Gastroesophageal sphincter (tissue), 3 donors: ENCODE results near the gene QPRT.

Experiments used
- POLR2AphosphoS5 ChIP-seq: sonication (generic); formaldehyde crosslinking; IDR thresholded peaks from one replicate; pipeline ENCODE4 v1.6.1; 2017; ENCODE audit warnings: antibody characterized with exemption
- TF ChIP-seq, protein P1 (sequence below), 4 experiments: fragments of 200-600 bp in 2 of 4; fragments of 450-650 bp in 2 of 4; sonication (generic) in 1 of 4; IDR thresholded peaks; one replicate each; pipeline ENCODE4 v1.5.1; 2017 to 2019; ENCODE audit warnings: antibody characterized with exemption in 4 of 4, mild to moderate bottlenecking in 2 of 4, moderate library complexity in 2 of 4

DNA sequence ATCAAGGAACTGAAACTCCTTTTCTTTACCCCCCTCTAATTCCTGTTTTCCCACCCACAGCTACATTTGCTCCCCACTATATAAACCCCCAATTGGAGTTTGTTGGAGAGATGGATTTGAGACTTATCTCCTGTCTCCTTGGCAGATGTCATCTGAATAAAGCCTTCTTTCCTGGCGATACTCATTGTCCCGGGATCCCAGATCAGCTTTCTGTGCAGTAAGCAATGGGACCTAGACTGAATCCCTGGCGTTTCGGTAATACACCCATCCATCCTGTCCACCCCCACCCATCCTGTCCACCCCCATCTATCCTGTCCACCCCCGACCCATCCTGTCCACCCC is 22.2 kb downstream of the QPRT start:
- TF ChIP-seq, protein P1, sequence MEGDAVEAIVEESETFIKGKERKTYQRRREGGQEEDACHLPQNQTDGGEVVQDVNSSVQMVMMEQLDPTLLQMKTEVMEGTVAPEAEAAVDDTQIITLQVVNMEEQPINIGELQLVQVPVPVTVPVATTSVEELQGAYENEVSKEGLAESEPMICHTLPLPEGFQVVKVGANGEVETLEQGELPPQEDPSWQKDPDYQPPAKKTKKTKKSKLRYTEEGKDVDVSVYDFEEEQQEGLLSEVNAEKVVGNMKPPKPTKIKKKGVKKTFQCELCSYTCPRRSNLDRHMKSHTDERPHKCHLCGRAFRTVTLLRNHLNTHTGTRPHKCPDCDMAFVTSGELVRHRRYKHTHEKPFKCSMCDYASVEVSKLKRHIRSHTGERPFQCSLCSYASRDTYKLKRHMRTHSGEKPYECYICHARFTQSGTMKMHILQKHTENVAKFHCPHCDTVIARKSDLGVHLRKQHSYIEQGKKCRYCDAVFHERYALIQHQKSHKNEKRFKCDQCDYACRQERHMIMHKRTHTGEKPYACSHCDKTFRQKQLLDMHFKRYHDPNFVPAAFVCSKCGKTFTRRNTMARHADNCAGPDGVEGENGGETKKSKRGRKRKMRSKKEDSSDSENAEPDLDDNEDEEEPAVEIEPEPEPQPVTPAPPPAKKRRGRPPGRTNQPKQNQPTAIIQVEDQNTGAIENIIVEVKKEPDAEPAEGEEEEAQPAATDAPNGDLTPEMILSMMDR (IDR thresholded peaks at IDR 0.05): no peak
- no peak for TF ChIP-seq POLR2AphosphoS5
